KMS-11 (cell line): ENCODE measurements around the gene IL17RD.

Experiments
- H2AFZ ChIP-seq: fragments of 200-600 bp; sonication (generic); 2 replicates; pipeline ENCODE4 v1.6.1; 2016; ENCODE audit warnings: antibody characterized with exemption, mixed run types, low read depth
- H3K27ac ChIP-seq: fragments of 200-600 bp; sonication (generic); 2 replicates; pipeline ENCODE4 v1.6.1; 2016; ENCODE audit warnings: mild to moderate bottlenecking, mixed run types
- H3K27me3 ChIP-seq: fragments of 200-600 bp; sonication (generic); 2 replicates; pipeline ENCODE4 v1.6.1; 2017; ENCODE audit warnings: mild to moderate bottlenecking, low read depth, mixed run types, moderate library complexity; ENCODE audit not compliant: insufficient read depth
- H3K36me3 ChIP-seq: fragments of 200-600 bp; sonication (generic); 2 replicates; pipeline ENCODE4 v1.6.1; 2017; ENCODE audit warnings: mild to moderate bottlenecking, mixed run types; ENCODE audit not compliant: insufficient read depth
- H3K4me1 ChIP-seq: fragments of 200-600 bp; sonication (generic); 2 replicates; pipeline ENCODE4 v1.6.1; 2016; ENCODE audit warnings: mild to moderate bottlenecking, low read depth, mixed run types; ENCODE audit not compliant: poor library complexity, severe bottlenecking
- H3K4me2 ChIP-seq: fragments of 200-600 bp; sonication (generic); 2 replicates; pipeline ENCODE4 v1.7.0; 2016; ENCODE audit warnings: mild to moderate bottlenecking, mixed run types
- H3K4me3 ChIP-seq: fragments of 200-600 bp; sonication (generic); IDR thresholded peaks from 2 replicates; pipeline ENCODE4 v1.6.1; 2017; ENCODE audit warnings: low read depth, low read length, mixed read lengths; ENCODE audit not compliant: insufficient read depth
- H3K79me2 ChIP-seq: fragments of 200-600 bp; sonication (generic); 2 replicates; pipeline ENCODE4 v1.6.1; 2016; ENCODE audit warnings: low read depth, mixed run types; ENCODE audit not compliant: insufficient read depth
- H3K9ac ChIP-seq: fragments of 200-600 bp; sonication (generic); 2 replicates; pipeline ENCODE4 v1.6.1; 2016; ENCODE audit warnings: mild to moderate bottlenecking, mixed run types
- H4K20me1 ChIP-seq: fragments of 200-600 bp; sonication (generic); 2 replicates; pipeline ENCODE4 v1.6.1; 2016; ENCODE audit warnings: mild to moderate bottlenecking, mixed run types; ENCODE audit not compliant: insufficient read depth
- TF ChIP-seq, protein P1 (sequence below): fragments of 200-600 bp; sonication (generic); conservative IDR thresholded peaks from 2 replicates; pipeline ENCODE4 v1.6.1; 2017; ENCODE audit warnings: low read depth, mild to moderate bottlenecking, antibody characterized with exemption, low read length, moderate library complexity, mixed read lengths

IL17RD gene

DNA sequence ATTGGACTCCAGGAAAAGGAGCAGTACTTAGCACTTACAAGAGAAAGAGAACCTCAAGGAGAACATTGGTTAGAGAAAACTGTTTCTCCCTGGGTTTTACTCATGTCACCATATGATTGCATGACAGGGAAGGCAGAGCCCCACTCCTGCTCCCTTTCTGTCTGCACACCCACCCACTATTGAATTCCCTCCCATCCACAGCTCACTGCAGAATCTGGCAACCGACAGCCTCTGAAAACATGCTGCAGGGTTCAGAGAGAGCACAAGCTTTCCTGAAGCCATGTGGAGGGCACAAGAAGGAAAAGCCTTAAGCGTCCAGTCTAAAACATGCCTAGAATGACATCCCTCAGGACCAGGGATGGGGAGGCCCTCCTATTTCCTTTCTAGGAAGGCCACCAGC is 3.0 kb upstream of the IL17RD start:
- H2AFZ ChIP-seq, result no peak overlapping the region
- H3K27me3 ChIP-seq, result no peaks in the 10 kb centered on the region
- no peak overlapping the region for H3K27ac ChIP-seq
- H3K9ac ChIP-seq, result no peak overlapping the region
- no peaks in the 10 kb centered on the region for H3K36me3 ChIP-seq
- H3K4me2 ChIP-seq, result no peak overlapping the region
- TF ChIP-seq, protein P1, sequence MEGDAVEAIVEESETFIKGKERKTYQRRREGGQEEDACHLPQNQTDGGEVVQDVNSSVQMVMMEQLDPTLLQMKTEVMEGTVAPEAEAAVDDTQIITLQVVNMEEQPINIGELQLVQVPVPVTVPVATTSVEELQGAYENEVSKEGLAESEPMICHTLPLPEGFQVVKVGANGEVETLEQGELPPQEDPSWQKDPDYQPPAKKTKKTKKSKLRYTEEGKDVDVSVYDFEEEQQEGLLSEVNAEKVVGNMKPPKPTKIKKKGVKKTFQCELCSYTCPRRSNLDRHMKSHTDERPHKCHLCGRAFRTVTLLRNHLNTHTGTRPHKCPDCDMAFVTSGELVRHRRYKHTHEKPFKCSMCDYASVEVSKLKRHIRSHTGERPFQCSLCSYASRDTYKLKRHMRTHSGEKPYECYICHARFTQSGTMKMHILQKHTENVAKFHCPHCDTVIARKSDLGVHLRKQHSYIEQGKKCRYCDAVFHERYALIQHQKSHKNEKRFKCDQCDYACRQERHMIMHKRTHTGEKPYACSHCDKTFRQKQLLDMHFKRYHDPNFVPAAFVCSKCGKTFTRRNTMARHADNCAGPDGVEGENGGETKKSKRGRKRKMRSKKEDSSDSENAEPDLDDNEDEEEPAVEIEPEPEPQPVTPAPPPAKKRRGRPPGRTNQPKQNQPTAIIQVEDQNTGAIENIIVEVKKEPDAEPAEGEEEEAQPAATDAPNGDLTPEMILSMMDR, result no peak
- H3K79me2 ChIP-seq, result no peaks in the 10 kb centered on the region
- H4K20me1 ChIP-seq, result no peaks in the 10 kb centered on the region
- no peaks in the 10 kb centered on the region for H3K4me1 ChIP-seq
- H3K4me3 ChIP-seq, result no peak overlapping the region

DNA sequence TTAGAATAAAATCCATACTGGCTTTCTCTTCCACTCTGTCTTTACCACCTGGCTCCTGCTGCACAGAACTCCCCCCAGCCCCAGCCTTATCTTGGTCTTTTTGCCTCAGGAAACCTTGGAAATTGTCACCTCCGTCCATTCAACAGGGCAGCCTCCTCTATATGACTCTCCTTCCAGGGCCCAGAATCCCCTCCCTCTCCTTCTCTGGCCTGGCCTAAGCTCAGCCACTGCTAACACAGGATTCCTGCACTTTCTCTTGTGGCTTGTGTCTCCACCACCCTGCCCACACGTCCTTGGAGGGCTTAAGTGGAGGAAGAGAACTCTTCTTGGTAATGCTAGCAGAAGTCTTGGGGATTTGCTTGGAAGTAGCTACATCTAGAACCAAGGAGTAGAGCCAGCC is 1.5 kb upstream of the IL17RD start:
- Histone ChIP-seq H2AFZ (no peak overlapping the region), H3K27me3 (no peaks in the 10 kb centered on the region), H3K4me2 (no peak overlapping the region), H3K4me3 (no peak overlapping the region), H3K36me3 (no peaks in the 10 kb centered on the region), H4K20me1 (no peaks in the 10 kb centered on the region), H3K4me1 (no peaks in the 10 kb centered on the region), H3K9ac (no peak overlapping the region), H3K79me2 (no peaks in the 10 kb centered on the region), H3K27ac (no peak overlapping the region)
- TF ChIP-seq, protein P1, result no peak

DNA sequence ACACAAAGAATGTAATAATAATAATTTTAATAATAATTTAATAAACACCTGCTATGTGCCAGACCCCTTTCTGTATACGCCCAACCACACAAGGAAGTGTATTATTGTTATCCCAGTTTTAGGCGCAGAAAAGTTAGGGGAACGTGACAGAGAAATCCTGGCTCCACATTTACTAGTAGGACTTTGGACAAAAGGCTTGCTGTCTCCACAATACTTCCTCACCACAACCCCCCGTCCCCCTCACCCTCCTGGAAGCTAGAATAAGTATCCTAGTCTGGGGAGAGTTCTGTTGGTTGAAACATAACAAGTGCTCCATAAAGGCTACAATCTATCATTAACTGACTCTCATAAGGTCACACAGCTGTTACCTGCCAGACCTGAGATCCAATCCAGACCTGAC is 488 bp upstream of the IL17RD start:
- Histone ChIP-seq H3K4me3 (no peak overlapping the region), H3K4me2 (no peak overlapping the region), H3K36me3 (no peaks in the 10 kb centered on the region), H2AFZ (no peak overlapping the region), H3K9ac (no peak overlapping the region), H3K4me1 (no peaks in the 10 kb centered on the region), H3K79me2 (no peaks in the 10 kb centered on the region), H3K27ac (no peak overlapping the region), H3K27me3 (no peaks in the 10 kb centered on the region), H4K20me1 (no peaks in the 10 kb centered on the region)
- TF ChIP-seq, protein P1, result no peak

DNA sequence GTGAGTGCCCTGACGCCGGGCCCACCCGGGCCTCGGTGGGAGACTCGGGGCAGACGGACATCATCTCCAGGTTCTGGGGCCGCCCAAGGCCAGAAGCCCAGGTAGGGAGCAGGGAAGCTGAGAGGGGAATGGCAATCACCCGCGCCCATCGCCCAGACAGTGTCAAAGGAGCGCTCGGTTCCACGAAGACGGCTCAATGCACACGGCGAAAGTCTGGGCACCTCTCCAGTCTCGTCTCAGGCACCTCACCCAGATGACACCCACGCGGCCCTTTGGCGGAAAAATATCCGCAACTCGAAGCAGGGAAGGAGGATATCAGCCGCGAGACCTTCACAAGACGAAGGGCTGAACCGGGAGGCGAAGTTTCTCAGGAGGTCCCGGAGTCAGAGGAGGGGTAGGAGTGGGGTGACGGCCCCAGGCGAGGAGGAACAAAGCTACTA is 916 bp downstream of the IL17RD start:
- no peaks in the 10 kb centered on the region for H3K27me3 ChIP-seq
- H4K20me1 ChIP-seq, result no peaks in the 10 kb centered on the region
- TF ChIP-seq, protein P1, result no peak
- no peak overlapping the region for H3K4me3 ChIP-seq
- no peaks in the 10 kb centered on the region for H3K36me3 ChIP-seq
- H3K9ac ChIP-seq, result no peak overlapping the region
- H3K4me1 ChIP-seq, result no peaks in the 10 kb centered on the region
- no peaks in the 10 kb centered on the region for H3K79me2 ChIP-seq
- H3K27ac ChIP-seq, result no peak overlapping the region
- H3K4me2 ChIP-seq, result peak overlapping the region; percentile 60; the same call in 1 of the 2 replicates
- H2AFZ ChIP-seq, result peak overlapping the region; percentile 66; the same call in 1 of the 2 replicates
